Endothelial cell of umbilical vein (primary cell): ENCODE results near the gene BMP8B.

Experiments used
- CTCF ChIP-seq, 2 donors: IDR thresholded peaks; 1 replicate in 1 of 2; 2 replicates in 1 of 2; pipeline ENCODE4 v1.5.1; 2011; ENCODE audit warnings: low read length in 2 of 2, mild to moderate bottlenecking in 2 of 2, moderate library complexity in 2 of 2, control low read depth in 1 of 2, inconsistent platforms in 1 of 2, low read depth in 1 of 2; ENCODE audit not compliant: insufficient read depth in 1 of 2; ENCODE audit errors: extremely low read depth in 1 of 2
- EZH2 ChIP-seq: IDR thresholded peaks from 2 replicates; pipeline ENCODE4 v1.6.1; 2012; ENCODE audit warnings: borderline replicate concordance, low read depth, mild to moderate bottlenecking, moderate library complexity, low read length, inconsistent platforms; ENCODE audit not compliant: severe bottlenecking
- POLR2A ChIP-seq: IDR thresholded peaks from 2 replicates; pipeline ENCODE4 v1.6.1; 2012; ENCODE audit warnings: low read depth, mild to moderate bottlenecking, control low read depth, low read length
- POLR2AphosphoS5 ChIP-seq: IDR thresholded peaks from 2 replicates; pipeline ENCODE4 v1.6.1; 2012; ENCODE audit warnings: low read depth, mild to moderate bottlenecking, control low read depth, low read length, moderate library complexity; ENCODE audit not compliant: insufficient read depth

GRCh38 chr1:39789571-39790110, 976 bp upstream of the BMP8B start:
- TF ChIP-seq POLR2AphosphoS5 (no peak), POLR2A (no peak), CTCF (IDR thresholded peaks at IDR 0.05; ENCODE audit: extremely low read depth in 1 of 2, insufficient read depth in 1 of 2, low read depth in 1 of 2, low read length in 2 of 2) (no peak), EZH2 (no peak)
